HG03025 (cell line): ENCODE results near the gene APLP2.
A peak's percentile ranks its signal among the peaks of the same experiment; 100 is the strongest.
"Not testable (repeated sequence)": the region's sequence is repeated elsewhere in the genome, so short reads cannot be mapped to it uniquely, and the experiment has no call there.

ENCODE experiments used
- ATAC-seq: cut with Tn5 transposase; IDR thresholded peaks from one replicate; pipeline ENCODE4 v1.9.1; 2021; ENCODE audit warnings: mild to moderate bottlenecking, moderate library complexity; ENCODE audit not compliant: unreplicated experiment, low FRiP score

APLP2 gene

GRCh38 chr11:130163346-130164220 lies 93.9 kb downstream of the APLP2 start:
- ATAC-seq, result no peak

GRCh38 chr11:130164221-130164570 lies 94.5 kb downstream of the APLP2 start:
- no peak for ATAC-seq

- no peak for ATAC-seq
These were observed 96.1 kb downstream of the APLP2 start for GRCh38 chr11:130165601-130166456.

DNA sequence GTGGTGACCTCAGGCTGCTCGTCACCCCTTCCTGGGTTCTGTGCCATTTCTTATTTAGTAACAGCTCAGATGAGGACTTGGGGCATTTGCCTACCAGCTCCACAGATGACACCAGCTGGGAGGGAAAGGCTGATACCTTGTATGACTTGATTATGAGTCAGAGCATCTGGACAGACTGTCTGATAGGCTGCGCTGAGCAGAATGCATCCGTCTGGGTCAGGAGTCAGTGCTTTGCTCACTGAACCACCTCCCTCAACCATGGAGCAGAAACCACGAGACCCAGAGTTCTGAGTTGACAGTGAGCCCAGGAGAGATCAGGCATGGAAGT lies 96.7 kb downstream of the APLP2 start:
- ATAC-seq, result no peak

- no peak for ATAC-seq
These were observed 97.5 kb downstream of the APLP2 start for GRCh38 chr11:130167146-130167545.

DNA sequence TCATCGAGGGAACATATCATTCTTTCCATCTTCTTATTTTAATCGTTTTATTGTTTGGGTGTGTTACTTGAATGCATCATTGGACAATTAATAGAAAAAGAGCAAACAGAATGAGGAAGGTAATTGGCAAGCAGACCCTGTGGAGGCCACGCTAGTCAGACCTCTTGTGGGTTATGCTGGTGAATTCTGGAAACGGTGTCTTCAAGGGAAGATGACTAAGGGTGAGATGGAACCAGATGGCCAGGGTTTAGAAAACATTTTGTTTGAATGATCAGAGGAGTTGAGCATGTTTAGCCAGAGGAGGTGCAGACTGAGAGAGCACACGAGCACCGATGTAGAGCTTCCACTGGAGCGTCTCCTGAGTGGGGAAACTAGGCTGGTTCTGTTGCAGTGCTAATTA lies 98.4 kb downstream of the APLP2 start:
- ATAC-seq, result no peak

- no peak for ATAC-seq
These were observed 100.7 kb downstream of the APLP2 start for GRCh38 chr11:130170345-130170744.

GRCh38 chr11:130171534-130171933 lies 101.8 kb downstream of the APLP2 start:
- ATAC-seq, result no peak

- not testable (repeated sequence) for ATAC-seq
These were observed 102.3 kb downstream of the APLP2 start for GRCh38 chr11:130172001-130172400.

- no peak for ATAC-seq
These were observed 104.9 kb downstream of the APLP2 start for GRCh38 chr11:130174642-130175041.

DNA sequence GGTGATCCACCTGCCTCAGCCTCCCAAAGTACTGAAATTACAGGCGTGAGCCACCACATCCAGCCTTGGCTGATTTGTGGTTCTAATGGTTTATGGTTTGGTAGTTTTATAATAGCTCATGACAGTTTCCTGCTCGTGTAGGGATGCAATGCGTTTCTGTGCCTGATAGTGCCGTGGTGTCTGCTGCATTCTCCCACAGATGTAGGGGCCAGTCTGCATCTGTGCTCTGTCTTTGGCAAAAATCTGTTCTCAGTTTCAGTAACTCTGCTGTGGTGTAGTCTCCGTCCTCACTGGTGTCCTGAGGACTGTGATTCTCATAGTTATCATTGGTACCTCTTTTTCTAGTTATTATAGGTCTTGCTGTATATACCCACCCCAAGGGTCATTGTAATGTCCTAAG lies 106.2 kb downstream of the APLP2 start:
- no peak for ATAC-seq

- no peak for ATAC-seq
These were observed 108.1 kb downstream of the APLP2 start for GRCh38 chr11:130177782-130178181.

DNA sequence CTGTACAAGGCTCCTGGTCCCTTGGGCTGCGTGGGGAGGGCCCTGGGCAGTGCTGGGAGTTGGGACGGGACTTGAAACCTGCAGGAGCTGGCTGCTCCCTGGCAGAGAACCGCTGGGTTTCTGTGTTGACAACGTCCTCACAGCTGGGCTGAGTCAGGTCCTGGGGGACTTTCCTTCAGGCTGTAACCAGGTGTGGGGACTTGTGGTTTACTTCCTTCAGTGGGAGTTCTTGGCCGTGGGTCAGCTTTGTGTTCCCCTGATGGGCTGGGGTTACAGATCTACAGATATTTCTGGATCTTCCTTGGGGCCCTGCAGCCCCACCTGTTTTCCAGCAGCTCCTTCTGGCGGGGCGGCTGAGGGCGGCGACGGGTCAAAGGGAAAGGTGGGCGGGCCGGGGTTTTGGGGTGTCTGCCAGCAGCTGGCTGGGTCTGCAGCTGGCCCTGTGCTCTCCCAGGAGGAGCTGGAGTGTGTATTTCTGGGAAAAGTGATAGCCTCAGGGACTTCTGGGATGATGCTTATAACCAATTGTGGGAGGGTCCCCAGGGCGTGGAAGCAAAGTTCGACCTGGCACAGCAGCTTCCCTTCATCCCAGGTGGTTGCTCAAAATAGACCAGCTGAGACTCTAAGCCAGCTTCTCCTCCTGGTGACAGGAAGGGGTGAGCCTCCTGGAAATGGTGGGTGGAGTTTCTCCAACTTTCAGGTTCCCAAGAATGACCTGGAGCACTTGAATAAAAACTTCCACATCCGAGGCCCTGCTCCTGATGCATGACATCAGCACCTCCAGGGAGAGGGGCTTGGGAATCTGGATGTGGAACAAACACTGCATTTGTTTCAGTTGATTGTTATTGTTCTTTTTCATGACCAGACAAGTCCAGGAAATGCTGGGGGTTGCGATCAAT lies 109.0 kb downstream of the APLP2 start:
- ATAC-seq, result no peak

DNA sequence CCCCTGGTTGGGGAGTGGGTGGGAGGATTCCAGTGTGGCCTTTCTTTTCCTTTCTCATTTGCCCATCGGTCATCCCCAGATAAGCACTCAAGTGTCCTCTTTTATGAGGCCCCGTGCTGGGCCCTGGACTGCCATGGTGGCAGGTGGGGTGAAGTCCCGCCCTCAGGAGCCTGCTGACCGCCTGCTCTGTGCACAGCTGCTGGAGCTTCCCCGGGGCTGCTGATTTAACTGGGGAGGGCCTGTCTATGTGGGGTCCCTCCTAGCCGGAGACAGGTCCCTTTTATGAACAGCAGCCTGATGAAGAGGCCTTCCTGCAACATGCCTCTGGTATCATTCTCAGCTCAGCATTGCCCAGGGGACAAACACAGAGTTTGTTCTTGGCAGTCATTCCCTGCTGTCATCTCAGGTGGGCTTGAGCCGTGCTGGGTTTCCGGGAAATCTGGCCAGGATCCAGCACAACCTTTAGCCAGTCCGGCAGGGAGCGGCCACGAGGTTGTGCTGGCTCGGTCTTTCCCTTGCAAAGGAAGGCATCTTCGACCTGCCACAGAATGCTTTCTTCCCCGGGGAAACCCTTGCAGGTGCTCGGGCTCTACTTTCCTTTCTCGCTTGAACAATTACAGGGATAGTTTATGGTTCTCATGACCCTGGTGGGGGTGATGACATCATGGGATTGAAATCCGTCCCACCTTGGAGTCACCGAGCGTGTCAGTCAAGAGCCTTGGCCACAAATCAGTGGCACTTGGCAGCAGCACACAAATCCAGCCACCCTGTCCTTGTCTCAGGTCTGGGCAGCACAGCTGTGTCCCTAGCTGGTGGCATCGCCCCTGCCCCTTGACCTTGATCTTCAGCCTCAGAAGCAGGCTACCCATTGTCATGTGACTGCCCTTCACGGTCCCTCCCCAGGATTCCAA lies 110.0 kb downstream of the APLP2 start:
- ATAC-seq, result no peak

DNA sequence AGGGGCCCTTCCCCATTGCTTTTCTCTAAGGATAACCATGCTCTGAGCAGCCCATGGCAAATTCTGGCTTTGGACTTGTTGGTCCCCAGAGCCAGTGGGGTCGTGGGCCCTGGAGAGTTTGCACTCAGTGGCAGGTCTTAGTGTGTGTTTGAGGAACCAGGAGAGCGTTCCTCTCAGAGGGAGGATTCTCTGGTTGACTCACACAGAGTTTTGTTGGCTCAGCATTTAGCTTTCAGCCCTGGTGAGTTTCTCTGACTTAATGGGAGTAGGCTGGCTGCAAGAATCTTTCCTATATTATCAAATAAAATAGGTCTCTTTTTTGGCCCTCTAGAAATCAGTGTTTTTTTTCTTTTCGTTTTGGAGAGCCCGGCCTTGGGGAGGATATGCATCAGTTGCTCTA lies 110.8 kb downstream of the APLP2 start:
- ATAC-seq, result no peak

DNA sequence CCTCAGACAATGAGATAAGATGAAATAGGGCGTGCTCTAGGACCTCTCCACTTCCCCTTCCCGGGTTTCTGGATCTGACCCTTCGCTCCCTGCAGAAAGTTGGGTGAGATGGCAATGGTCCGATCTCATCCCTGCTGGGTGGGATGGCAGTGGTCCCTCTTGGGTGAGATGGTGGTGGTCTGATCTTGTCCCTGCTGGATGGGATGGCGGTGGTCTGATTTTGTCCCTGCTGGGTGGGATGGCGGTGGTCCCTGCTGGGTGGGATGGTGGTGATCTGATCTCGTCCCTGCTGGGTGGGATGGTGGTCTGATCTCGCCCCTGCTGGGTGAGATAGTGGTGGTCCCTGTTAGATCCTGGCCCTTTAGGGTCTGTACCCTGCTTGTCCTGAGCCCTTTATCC lies 111.2 kb downstream of the APLP2 start:
- no peak for ATAC-seq

DNA sequence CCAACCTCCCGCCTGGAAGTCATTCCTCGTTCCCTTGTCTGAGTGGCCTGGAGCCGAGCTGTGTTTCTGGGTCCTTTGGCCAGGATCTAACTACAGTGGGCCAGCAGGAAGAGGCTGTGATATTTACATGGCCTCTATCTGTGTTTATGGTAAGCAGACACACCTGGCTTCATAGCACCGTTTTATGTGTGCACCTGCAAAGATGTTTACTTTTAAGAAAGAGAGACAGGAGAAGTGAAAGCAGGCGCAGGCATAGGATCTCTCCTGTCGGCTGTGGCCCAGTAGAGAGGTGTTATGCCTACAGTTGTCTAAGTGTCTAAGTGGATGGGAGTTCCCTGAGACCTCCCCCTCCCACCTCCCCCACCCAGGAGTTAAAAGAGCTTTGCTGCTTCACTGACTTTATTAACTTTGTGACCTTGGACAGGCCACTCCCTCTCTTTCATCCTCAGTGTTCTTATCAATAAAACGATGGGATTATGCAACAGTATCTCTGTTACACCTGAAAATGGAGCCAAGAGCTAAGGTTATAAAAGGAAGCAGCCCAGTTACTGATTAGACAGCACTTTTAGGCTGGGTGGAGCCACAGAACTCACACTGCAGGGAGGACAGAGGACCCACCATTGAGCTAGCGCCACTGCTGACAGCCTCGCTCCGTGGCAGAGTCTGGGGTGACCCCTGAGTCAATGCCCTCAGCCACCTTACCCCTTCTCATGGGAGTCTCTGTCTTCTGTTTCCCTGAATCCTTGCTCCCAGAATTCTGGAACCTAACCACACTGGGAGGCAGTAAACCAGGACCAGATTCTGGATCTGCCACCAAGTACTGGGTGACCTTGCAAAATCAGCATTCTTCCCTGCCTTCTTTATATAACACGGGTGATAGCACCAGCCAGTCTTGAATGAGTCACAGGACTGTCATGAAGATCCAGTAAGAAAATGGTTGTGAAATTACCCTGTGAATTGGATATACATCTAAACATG lies 111.9 kb downstream of the APLP2 start:
- ATAC-seq, result peak; percentile 85

DNA sequence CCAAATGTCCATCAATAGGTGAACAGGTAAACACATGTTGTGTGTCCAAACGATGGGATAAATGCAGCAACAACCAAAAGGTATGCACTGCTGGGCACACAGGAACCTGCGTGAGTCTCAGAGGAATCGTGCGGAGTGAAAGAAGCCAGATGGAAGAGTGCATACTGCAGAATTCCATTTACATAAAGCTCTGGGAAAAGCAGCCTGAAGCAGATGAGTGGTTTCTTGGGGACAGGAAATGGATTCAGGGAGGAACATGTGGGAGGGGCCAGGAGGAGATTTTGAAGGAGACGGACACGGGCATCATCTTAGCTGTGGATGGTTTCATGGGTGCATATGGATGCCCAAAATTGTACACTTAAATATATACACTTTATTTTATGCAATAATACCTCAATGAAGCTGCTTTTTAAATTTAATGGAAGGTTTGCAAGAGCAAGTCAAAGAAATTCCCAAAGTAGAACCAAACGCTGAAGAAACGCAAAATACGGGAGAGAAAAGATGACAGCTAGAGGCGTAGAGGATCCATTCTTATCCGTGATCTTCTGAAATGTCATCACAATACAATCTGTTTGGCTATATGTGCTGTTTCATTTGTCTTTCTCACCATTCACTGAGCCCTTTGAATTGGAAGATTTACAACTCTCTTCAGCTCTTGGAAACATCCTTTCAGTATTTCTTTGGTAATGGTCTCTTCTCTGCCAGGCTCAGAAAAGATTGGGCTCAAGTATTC lies 114.3 kb downstream of the APLP2 start:
- no peak for ATAC-seq
